ENCODE results near the gene MMP24.

- TF ChIP-seq POLR2A (IDR thresholded peaks at IDR 0.05) = no peak
- TF ChIP-seq, protein P1, sequence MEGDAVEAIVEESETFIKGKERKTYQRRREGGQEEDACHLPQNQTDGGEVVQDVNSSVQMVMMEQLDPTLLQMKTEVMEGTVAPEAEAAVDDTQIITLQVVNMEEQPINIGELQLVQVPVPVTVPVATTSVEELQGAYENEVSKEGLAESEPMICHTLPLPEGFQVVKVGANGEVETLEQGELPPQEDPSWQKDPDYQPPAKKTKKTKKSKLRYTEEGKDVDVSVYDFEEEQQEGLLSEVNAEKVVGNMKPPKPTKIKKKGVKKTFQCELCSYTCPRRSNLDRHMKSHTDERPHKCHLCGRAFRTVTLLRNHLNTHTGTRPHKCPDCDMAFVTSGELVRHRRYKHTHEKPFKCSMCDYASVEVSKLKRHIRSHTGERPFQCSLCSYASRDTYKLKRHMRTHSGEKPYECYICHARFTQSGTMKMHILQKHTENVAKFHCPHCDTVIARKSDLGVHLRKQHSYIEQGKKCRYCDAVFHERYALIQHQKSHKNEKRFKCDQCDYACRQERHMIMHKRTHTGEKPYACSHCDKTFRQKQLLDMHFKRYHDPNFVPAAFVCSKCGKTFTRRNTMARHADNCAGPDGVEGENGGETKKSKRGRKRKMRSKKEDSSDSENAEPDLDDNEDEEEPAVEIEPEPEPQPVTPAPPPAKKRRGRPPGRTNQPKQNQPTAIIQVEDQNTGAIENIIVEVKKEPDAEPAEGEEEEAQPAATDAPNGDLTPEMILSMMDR (IDR thresholded peaks at IDR 0.05 in 8 of 11, conservative IDR thresholded peaks at IDR 0.05 in 3 of 11) = no peak
These were observed 84.9 kb downstream of the MMP24 start for GRCh38 chr20:35311409-35311808.

Measured in spleen (tissue), 7 donors.